Stimulated activated CD8-positive, alpha-beta memory T cell treated with anti-CD3 and anti-CD28 coated beads, Interleukin-2, amount 100 ng/mL, for 48 hours (primary cell): ENCODE results near the gene NUP188.

Experiments used
- DNase-seq, 2 donors: peaks; one replicate each; pipeline ENCODE4 v3.0.0-alpha.2; 2020; ENCODE audit warnings: low read depth in 2 of 2

Gene NUP188

GRCh38 chr9:129007766-129008468 is 60.4 kb downstream of the NUP188 start:
- no peak for DNase-seq

- DNase-seq, result no peak
Observed at GRCh38 chr9:129008469-129008965, 61.0 kb downstream of the NUP188 start.

GRCh38 chr9:129008986-129009583 is 61.6 kb downstream of the NUP188 start:
- no peak for DNase-seq

GRCh38 chr9:129009584-129010141 is 62.2 kb downstream of the NUP188 start:
- DNase-seq, result no peak

- no peak for DNase-seq
Observed at GRCh38 chr9:129010267-129010975, 62.9 kb downstream of the NUP188 start.

- no peak for DNase-seq
Observed at GRCh38 chr9:129011170-129011569, 63.7 kb downstream of the NUP188 start.

GRCh38 chr9:129011761-129012181 is 64.3 kb downstream of the NUP188 start:
- no peak for DNase-seq

GRCh38 chr9:129012343-129012742 is 64.8 kb downstream of the NUP188 start:
- no peak for DNase-seq

- no peak for DNase-seq
Observed at GRCh38 chr9:129012893-129013448, 65.5 kb downstream of the NUP188 start.

- no peak for DNase-seq
Observed at GRCh38 chr9:129013674-129014073, 66.2 kb downstream of the NUP188 start.

GRCh38 chr9:129014124-129014523 is 66.6 kb downstream of the NUP188 start:
- DNase-seq, result no peak

GRCh38 chr9:129014608-129015007 is 67.1 kb downstream of the NUP188 start:
- no peak for DNase-seq

GRCh38 chr9:129021091-129021490 is 73.6 kb downstream of the NUP188 start:
- DNase-seq, result no peak

- DNase-seq, result no peak
Observed at GRCh38 chr9:129022037-129022436, 74.5 kb downstream of the NUP188 start.

GRCh38 chr9:129023036-129023907 is 75.8 kb downstream of the NUP188 start:
- DNase-seq, result no peak

GRCh38 chr9:129023908-129024233 is 76.4 kb downstream of the NUP188 start:
- no peak for DNase-seq

- DNase-seq, result no peak
Observed at GRCh38 chr9:129026442-129027223, 79.1 kb downstream of the NUP188 start.

GRCh38 chr9:129027224-129027684 is 79.8 kb downstream of the NUP188 start:
- no peak for DNase-seq

- peak; percentile 45 to 47 for DNase-seq
Observed at GRCh38 chr9:129027685-129028191, 80.2 kb downstream of the NUP188 start.
